SK-N-SH (cell line): ENCODE measurements around the gene C19orf47. TPM values are rescaled to one million over a fixed set of nuclear protein-coding genes. Genes with fewer than 3 reads are reported as not detected.

ENCODE experiments used
- CTCF ChIA-PET: fragments of 300-600, 350-600 bp; formaldehyde crosslinking; extraction: SDS; loops from one replicate; lab custom pipeline; 2021; lab: Yijun Ruan, JAX
- POLR2A ChIA-PET: fragments of 350-600 bp; sonication (Branson Sonifier 250); formaldehyde crosslinking; extraction: SDS; loops from one replicate; lab custom pipeline; 2020; ENCODE audit warnings: antibody characterized with exemption, inconsistent platforms; lab: Yijun Ruan, JAX
- DNase-seq: peaks from one replicate; pipeline ENCODE4 v3.0.0; 2012
- H2AFZ ChIP-seq: fragments of 200-600 bp; sonication (generic); 2 replicates; pipeline ENCODE4 v1.8.1; 2016; ENCODE audit warnings: antibody characterized with exemption, mild to moderate bottlenecking, low read depth
- H3F3A ChIP-seq: fragments of 200-600 bp; sonication (generic); replicated peaks from 2 replicates; pipeline ENCODE3; 2016; ENCODE audit warnings: antibody characterized with exemption, mild to moderate bottlenecking; ENCODE audit not compliant: insufficient read depth
- H3K27ac ChIP-seq, 2 experiments: fragments of 200-500 bp in 1 of 2; fragments of 200-600 bp in 1 of 2; sonication (Bioruptor generic) in 1 of 2; sonication (generic), shearing (Covaris generic) in 1 of 2; 2 replicates each; pipeline versions ENCODE4 v1.5.1 to v1.6.1; 2014 to 2016; ENCODE audit warnings: low read depth in 2 of 2, inconsistent platforms in 1 of 2, low read length in 1 of 2, mild to moderate bottlenecking in 1 of 2, mixed read lengths in 1 of 2
- H3K27me3 ChIP-seq: fragments of 200-600 bp; sonication (generic), shearing (Covaris generic); 2 replicates; pipeline ENCODE4 v1.6.1; 2016; ENCODE audit warnings: mixed run types; ENCODE audit not compliant: insufficient read depth
- H3K36me3 ChIP-seq, 2 experiments: fragments of 200-500 bp in 1 of 2; fragments of 200-600 bp in 1 of 2; sonication (Bioruptor generic) in 1 of 2; sonication (generic) in 1 of 2; replicated peaks in 1 of 2; 2 replicates each; pipeline versions ENCODE3 to v1.5.1; 2014 to 2016; ENCODE audit warnings: low read length in 1 of 2, mild to moderate bottlenecking in 1 of 2; ENCODE audit not compliant: insufficient read depth in 2 of 2, control insufficient read depth in 1 of 2
- H3K4me1 ChIP-seq, 2 experiments: fragments of 200-500 bp in 1 of 2; fragments of 200-600 bp in 1 of 2; sonication (Bioruptor generic) in 1 of 2; sonication (generic), shearing (Covaris generic) in 1 of 2; 2 replicates each; pipeline versions ENCODE4 v1.5.1 to v1.6.1; 2014 to 2016; ENCODE audit warnings: low read depth in 1 of 2, low read length in 1 of 2, mixed run types in 1 of 2; ENCODE audit not compliant: insufficient read depth in 2 of 2, control insufficient read depth in 1 of 2
- H3K4me2 ChIP-seq: fragments of 200-600 bp; sonication (generic), shearing (Covaris generic); 2 replicates; pipeline ENCODE4 v1.6.1; 2017; ENCODE audit warnings: mixed run types
- H3K4me3 ChIP-seq, 2 experiments: fragments of 200-500 bp in 1 of 2; fragments of 200-600 bp in 1 of 2; sonication (Bioruptor generic) in 1 of 2; sonication (generic), shearing (Covaris generic) in 1 of 2; 2 replicates each; pipeline versions ENCODE4 v1.5.1 to v1.8.1; 2014 to 2016; ENCODE audit warnings: low read depth in 2 of 2, inconsistent platforms in 1 of 2, low read length in 1 of 2, mild to moderate bottlenecking in 1 of 2, mixed read lengths in 1 of 2, moderate library complexity in 1 of 2
- H3K79me2 ChIP-seq: fragments of 200-600 bp; sonication (generic); 2 replicates; pipeline ENCODE4 v1.8.1; 2017; ENCODE audit warnings: mild to moderate bottlenecking; ENCODE audit not compliant: insufficient read depth
- H3K9ac ChIP-seq: fragments of 200-600 bp; sonication (generic); 2 replicates; pipeline ENCODE4 v1.6.1; 2017; ENCODE audit warnings: mixed run types
- H3K9me2 ChIP-seq: fragments of 200-600 bp; sonication (generic); 2 replicates; pipeline ENCODE4 v1.6.1; 2017; ENCODE audit warnings: mixed run types
- H3K9me3 ChIP-seq: fragments of 200-600 bp; sonication (generic); 2 replicates; pipeline ENCODE4 v1.6.1; 2017; ENCODE audit warnings: mixed run types, mild to moderate bottlenecking, moderate library complexity
- H4K20me1 ChIP-seq: fragments of 200-600 bp; sonication (generic); 2 replicates; pipeline ENCODE4 v1.6.1; 2017; ENCODE audit warnings: mild to moderate bottlenecking, mixed run types; ENCODE audit not compliant: insufficient read depth
- ELF1 ChIP-seq: IDR thresholded peaks from 2 replicates; pipeline ENCODE4 v1.4.0; 2012
- FOSL2 ChIP-seq: IDR thresholded peaks from 2 replicates; pipeline ENCODE4 v1.4.0; 2012; ENCODE audit warnings: low read depth, mild to moderate bottlenecking, moderate library complexity, borderline replicate concordance
- FOXJ3 ChIP-seq: sonication (generic); formaldehyde crosslinking; IDR thresholded peaks from 2 replicates; pipeline ENCODE4 v1.5.1; 2020; ENCODE audit warnings: mild to moderate bottlenecking, missing genetic modification reagents
- GATA2 ChIP-seq: sonication (generic); formaldehyde crosslinking; IDR thresholded peaks from 2 replicates; pipeline ENCODE4 v1.5.0; 2020; ENCODE audit warnings: mild to moderate bottlenecking, missing genetic modification reagents
- MAX ChIP-seq: IDR thresholded peaks from 2 replicates; pipeline ENCODE4 v1.4.0; 2012; ENCODE audit warnings: low read depth
- MEF2A ChIP-seq: IDR thresholded peaks from 2 replicates; pipeline ENCODE4 v1.4.0; 2012; ENCODE audit warnings: low read depth, borderline replicate concordance
- MXI1 ChIP-seq: IDR thresholded peaks from 2 replicates; pipeline ENCODE4 v1.6.1; 2012; ENCODE audit warnings: mild to moderate bottlenecking, low read depth, low read length, improper control_type of control experiment
- NRF1 ChIP-seq: IDR thresholded peaks from 2 replicates; pipeline ENCODE4 v1.6.1; 2012; ENCODE audit warnings: low read depth, mild to moderate bottlenecking, low read length
- POLR2AphosphoS5 ChIP-seq: IDR thresholded peaks from 2 replicates; pipeline ENCODE4 v1.6.1; 2012; ENCODE audit warnings: low read depth, low read length
- RAD21 ChIP-seq: IDR thresholded peaks from 2 replicates; pipeline ENCODE4 v1.6.1; 2012; ENCODE audit warnings: mild to moderate bottlenecking, low read length
- RCOR1 ChIP-seq: fragments of 150-350 bp; IDR thresholded peaks from 2 replicates; pipeline ENCODE4 v1.6.1; 2017; ENCODE audit warnings: antibody characterized with exemption, low read length
- REST ChIP-seq: IDR thresholded peaks from 2 replicates; pipeline ENCODE4 v1.6.1; 2012; ENCODE audit warnings: mild to moderate bottlenecking, low read depth, low read length, moderate library complexity
- SMC3 ChIP-seq: IDR thresholded peaks from 2 replicates; pipeline ENCODE4 v1.6.1; 2012; ENCODE audit warnings: low read depth, low read length, improper control_type of control experiment
- USF2 ChIP-seq: fragments of 150-350 bp; IDR thresholded peaks from 2 replicates; pipeline ENCODE4 v1.6.1; 2017; ENCODE audit warnings: antibody characterized with exemption, low read length, low read depth, borderline replicate concordance
- YY1 ChIP-seq: IDR thresholded peaks from 2 replicates; pipeline ENCODE4 v1.4.0; 2012; ENCODE audit warnings: low read depth, mild to moderate bottlenecking
- WGBS: methylation state at CpG from one replicate; pipeline ENCODE4 v1.1.6; 2017; ENCODE audit warnings: low lambda C conversion rate; 5-methylcytosine and 5-hydroxymethylcytosine counted together
- polyA plus RNA-seq, 3 experiments: library from polyadenylated mRNA; depleted of rRNA; stranded (reverse); fragments of >200 nt; gene quantifications; 2 replicates each; pipeline ENCODE4 v1.2.3, GENCODE V29; 2012

C19orf47 gene
- polyA plus RNA-seq, 1 of the 3 experiments (the other 2 are of a cell fraction): 17.2 TPM

- Histone ChIP-seq H4K20me1 (no peaks in the 10 kb centered on the region), H3K4me3 (no peak overlapping the region), H3K27ac (no peak overlapping the region), H3F3A (peaks cover 10% of the 10 kb centered on the region), H2AFZ (no peak overlapping the region), H3K9me3 (no peaks in the 10 kb centered on the region), H3K9me2 (no peaks in the 10 kb centered on the region), H3K79me2 (no peaks in the 10 kb centered on the region), H3K4me1 (peaks cover 0 to 20% of the 10 kb centered on the region in 2 experiments; a peak in 1 of 4 replicates), H3K27me3 (no peaks in the 10 kb centered on the region), H3K36me3 (no peaks in the 10 kb centered on the region), H3K9ac (no peak overlapping the region), H3K4me2 (no peak overlapping the region)
- TF ChIP-seq RCOR1 (no peak), MXI1 (no peak), RAD21 (no peak), NRF1 (no peak), YY1 (no peak), USF2 (no peak), MAX (no peak), ELF1 (no peak), FOSL2 (no peak), REST (no peak), POLR2AphosphoS5 (no peak), FOXJ3 (no peak), MEF2A (no peak), GATA2 (CRISPR knock-in tag) (no peak), SMC3 (no peak)
- POLR2A ChIA-PET: no interaction called here
- WGBS: 83% methylated on average over 4 of the region's 4 CpGs
- CTCF ChIA-PET: interaction anchor here (1.4 kb wide), 1 partner anchor 160 kb away, joined by 3 read pairs; no protein-coding TSS in a partner anchor
- DNase-seq: no peak
These were observed 47.5 kb downstream of the C19orf47 start for GRCh38 chr19:40300668-40301067.
